OCI-LY3 (cell line): ENCODE results near the gene TERB1.

Source experiments
- H2AFZ ChIP-seq: fragments of 200-600, 300-600 bp; shearing (Covaris generic); 2 replicates; pipeline ENCODE4 v1.6.0; 2014; ENCODE audit warnings: antibody characterized with exemption, low read depth, low read length
- H3K27ac ChIP-seq: fragments of 200-600, 300-600 bp; sonication (generic); 2 replicates; pipeline ENCODE4 v1.5.1; 2014; ENCODE audit warnings: mild to moderate bottlenecking, low read length, moderate library complexity, mixed read lengths
- H3K27me3 ChIP-seq: fragments of 200-600, 300-600 bp; sonication (generic); 2 replicates; pipeline ENCODE4 v1.6.1; 2014; ENCODE audit warnings: low read depth, low read length, mixed read lengths
- H3K36me3 ChIP-seq: fragments of 200-600, 300-600 bp; sonication (generic); replicated peaks from 2 replicates; pipeline ENCODE3; 2014; ENCODE audit warnings: low read depth, low read length, mixed read lengths
- H3K4me1 ChIP-seq: fragments of 300-600, 200-600 bp; sonication (generic); 2 replicates; pipeline ENCODE4 v1.6.1; 2014; ENCODE audit warnings: low read length, mixed read lengths
- H3K4me2 ChIP-seq: fragments of 200-600, 300-600 bp; sonication (generic); 2 replicates; pipeline ENCODE4 v1.6.1; 2014; ENCODE audit warnings: low read length, mixed read lengths
- H3K4me3 ChIP-seq: fragments of 300-600, 200-600 bp; sonication (generic); 2 replicates; pipeline ENCODE4 v1.5.1; 2014; ENCODE audit warnings: antibody characterized with exemption, mild to moderate bottlenecking, low read length, moderate library complexity
- H3K79me2 ChIP-seq: fragments of 300-600, 200-600 bp; shearing (Covaris generic); 2 replicates; pipeline ENCODE4 v1.6.1; 2014; ENCODE audit warnings: mild to moderate bottlenecking, low read length, mixed read lengths
- H3K9ac ChIP-seq: fragments of 300-600, 200-600 bp; shearing (Covaris generic); 2 replicates; pipeline ENCODE4 v1.6.0; 2014; ENCODE audit warnings: mild to moderate bottlenecking, low read length, moderate library complexity
- H3K9me3 ChIP-seq: fragments of 200-600, 300-600 bp; shearing (Covaris generic); 2 replicates; pipeline ENCODE4 v1.6.1; 2014; ENCODE audit warnings: low read length, mixed read lengths; ENCODE audit not compliant: insufficient read depth
- H4K20me1 ChIP-seq: fragments of 200-600, 300-600 bp; sonication (generic); 2 replicates; pipeline ENCODE4 v1.6.1; 2016; ENCODE audit warnings: low read length, mixed read lengths; ENCODE audit not compliant: insufficient read depth
- EZH2phosphoT487 ChIP-seq: fragments of 200-600 bp; shearing (Covaris generic); IDR thresholded peaks from 2 replicates; pipeline ENCODE4 v1.6.1; 2018; ENCODE audit warnings: antibody characterized with exemption, mixed run types, low read depth
- TF ChIP-seq, protein P1 (sequence below): fragments of 200-600, 300-600 bp; sonication (generic); IDR thresholded peaks from 2 replicates; pipeline ENCODE4 v1.5.1; 2014; ENCODE audit warnings: antibody characterized with exemption, low read length, low read depth

TERB1 gene

DNA sequence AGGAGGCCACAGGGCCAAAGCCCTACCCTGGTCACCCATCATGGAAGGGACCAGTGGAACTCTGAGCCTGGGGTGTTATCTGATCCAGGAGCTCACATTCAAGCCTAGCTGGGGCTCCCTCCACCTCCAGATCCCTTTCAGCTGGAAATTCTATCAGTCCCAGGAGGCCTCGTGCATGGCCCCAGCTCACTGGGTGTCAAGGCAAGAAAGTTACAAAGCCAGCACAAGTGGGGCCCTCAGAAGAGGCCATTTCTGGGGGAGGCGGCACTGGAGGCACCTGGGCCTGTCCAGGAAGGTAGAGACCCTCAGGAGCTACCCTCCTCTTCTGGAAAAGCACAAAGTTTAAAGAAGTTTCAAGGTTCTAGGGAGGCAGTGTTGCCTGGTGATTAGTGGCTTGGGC, 47.6 kb upstream of the TERB1 start:
- H3K4me1 ChIP-seq: peaks cover 20% of the 10 kb centered on the region
- no peak overlapping the region for H3K27ac ChIP-seq
- TF ChIP-seq EZH2phosphoT487: no peak
- TF ChIP-seq, protein P1, sequence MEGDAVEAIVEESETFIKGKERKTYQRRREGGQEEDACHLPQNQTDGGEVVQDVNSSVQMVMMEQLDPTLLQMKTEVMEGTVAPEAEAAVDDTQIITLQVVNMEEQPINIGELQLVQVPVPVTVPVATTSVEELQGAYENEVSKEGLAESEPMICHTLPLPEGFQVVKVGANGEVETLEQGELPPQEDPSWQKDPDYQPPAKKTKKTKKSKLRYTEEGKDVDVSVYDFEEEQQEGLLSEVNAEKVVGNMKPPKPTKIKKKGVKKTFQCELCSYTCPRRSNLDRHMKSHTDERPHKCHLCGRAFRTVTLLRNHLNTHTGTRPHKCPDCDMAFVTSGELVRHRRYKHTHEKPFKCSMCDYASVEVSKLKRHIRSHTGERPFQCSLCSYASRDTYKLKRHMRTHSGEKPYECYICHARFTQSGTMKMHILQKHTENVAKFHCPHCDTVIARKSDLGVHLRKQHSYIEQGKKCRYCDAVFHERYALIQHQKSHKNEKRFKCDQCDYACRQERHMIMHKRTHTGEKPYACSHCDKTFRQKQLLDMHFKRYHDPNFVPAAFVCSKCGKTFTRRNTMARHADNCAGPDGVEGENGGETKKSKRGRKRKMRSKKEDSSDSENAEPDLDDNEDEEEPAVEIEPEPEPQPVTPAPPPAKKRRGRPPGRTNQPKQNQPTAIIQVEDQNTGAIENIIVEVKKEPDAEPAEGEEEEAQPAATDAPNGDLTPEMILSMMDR: no peak
- no peaks in the 10 kb centered on the region for H4K20me1 ChIP-seq
- H2AFZ ChIP-seq: no peak overlapping the region
- H3K4me2 ChIP-seq: no peak overlapping the region
- no peak overlapping the region for H3K4me3 ChIP-seq
- H3K36me3 ChIP-seq: no peaks in the 10 kb centered on the region
- no peaks in the 10 kb centered on the region for H3K79me2 ChIP-seq
- H3K9ac ChIP-seq: no peak overlapping the region
- 0 out of 2 replicates have a peak, but pooled peaks cover 8% of the 10 kb centered on the region for H3K27me3 ChIP-seq
- H3K9me3 ChIP-seq: no peaks in the 10 kb centered on the region

GRCh38 chr16:66848172-66848571, 46.8 kb upstream of the TERB1 start:
- 0 out of 2 replicates have a peak, but pooled peaks cover 8% of the 10 kb centered on the region for H3K27me3 ChIP-seq
- peaks cover 20% of the 10 kb centered on the region for H3K4me1 ChIP-seq
- H3K27ac ChIP-seq: no peak overlapping the region
- no peaks in the 10 kb centered on the region for H3K9me3 ChIP-seq
- no peaks in the 10 kb centered on the region for H3K36me3 ChIP-seq
- no peaks in the 10 kb centered on the region for H3K79me2 ChIP-seq
- no peak overlapping the region for H2AFZ ChIP-seq
- H3K4me3 ChIP-seq: no peak overlapping the region
- H3K4me2 ChIP-seq: no peak overlapping the region
- TF ChIP-seq, protein P1: no peak
- TF ChIP-seq EZH2phosphoT487: no peak
- H3K9ac ChIP-seq: no peak overlapping the region
- no peaks in the 10 kb centered on the region for H4K20me1 ChIP-seq

- Histone ChIP-seq H3K9me3 (no peaks in the 10 kb centered on the region), H3K9ac (no peak overlapping the region), H3K4me1 (peaks cover 20% of the 10 kb centered on the region), H3K4me3 (no peak overlapping the region), H3K27me3 (0 out of 2 replicates have a peak, but pooled peaks cover 5% of the 10 kb centered on the region), H3K36me3 (no peaks in the 10 kb centered on the region), H3K27ac (no peak overlapping the region), H3K79me2 (no peaks in the 10 kb centered on the region), H2AFZ (no peak overlapping the region), H4K20me1 (no peaks in the 10 kb centered on the region), H3K4me2 (no peak overlapping the region)
- TF ChIP-seq, protein P1: no peak
Observed at GRCh38 chr16:66847533-66848067, 46.2 kb upstream of the TERB1 start.

- Histone ChIP-seq H3K4me1 (peaks cover 20% of the 10 kb centered on the region), H3K36me3 (no peaks in the 10 kb centered on the region), H3K79me2 (no peaks in the 10 kb centered on the region), H3K27me3 (0 out of 2 replicates have a peak, but pooled peaks cover 5% of the 10 kb centered on the region), H2AFZ (no peak overlapping the region), H4K20me1 (no peaks in the 10 kb centered on the region), H3K4me3 (no peak overlapping the region), H3K9ac (no peak overlapping the region), H3K4me2 (no peak overlapping the region), H3K27ac (no peak overlapping the region), H3K9me3 (no peaks in the 10 kb centered on the region)
- TF ChIP-seq, protein P1: no peak
- TF ChIP-seq EZH2phosphoT487: no peak
Observed at GRCh38 chr16:66846831-66847230, 45.4 kb upstream of the TERB1 start.
